Cardiac muscle cell (in vitro differentiated cells and primary cell): ENCODE data around the gene FN3K. TPM values are rescaled to one million over a fixed set of nuclear protein-coding genes. Genes with fewer than 3 reads are reported as not detected.
"Not testable (repeated sequence)": the region's sequence is repeated elsewhere in the genome, so short reads cannot be mapped to it uniquely, and the experiment has no call there.

Source experiments
- DNase-seq, 2 donors: peaks; one replicate each; pipeline versions ENCODE4 v3.0.0 to v3.0.0-alpha.2; 2010 to 2017; ENCODE audit warnings: low read depth in 1 of 2, low spot score in 1 of 2
- H3K27ac ChIP-seq: fragments of 200-600 bp; sonication (generic); 2 replicates; pipeline ENCODE4 v1.5.1; 2016
- H3K27me3 ChIP-seq: fragments of 200-600 bp; sonication (generic); 2 replicates; pipeline ENCODE4 v1.6.0; 2016; ENCODE audit warnings: control low read depth
- H3K36me3 ChIP-seq: fragments of 200-600 bp; sonication (generic); 2 replicates; pipeline ENCODE4 v1.5.1; 2016; ENCODE audit warnings: control low read depth
- H3K4me1 ChIP-seq: fragments of 200-600 bp; sonication (generic); 2 replicates; pipeline ENCODE4 v1.8.1; 2017; ENCODE audit warnings: low read depth, mild to moderate bottlenecking, mixed run types
- H3K4me3 ChIP-seq: fragments of 200-600 bp; sonication (generic); 2 replicates; pipeline ENCODE4 v1.5.1; 2016; ENCODE audit warnings: mild to moderate bottlenecking
- H3K9me3 ChIP-seq: fragments of 200-600 bp; sonication (generic); 2 replicates; pipeline ENCODE4 v1.5.1; 2017; ENCODE audit warnings: low read depth, mild to moderate bottlenecking, control low read depth
- polyA plus RNA-seq: library from polyadenylated mRNA; unstranded; fragments of >200 nt; fragmentation: Nextera tagmentation; extraction: Ambion mirVana; gene quantifications from 2 replicates; pipeline ENCODE4 v1.2.1, GENCODE V29; 2016
- total RNA-seq: library from RNA; depleted of rRNA; stranded (reverse); fragments of >200 nt; gene quantifications from 2 replicates; pipeline ENCODE4 v1.2.3, GENCODE V29; 2016
- TF ChIP-seq, protein P1 (sequence below): IDR thresholded peaks from 2 replicates; pipeline ENCODE4 v1.5.1; 2012; ENCODE audit warnings: low read depth, mild to moderate bottlenecking, low read length

Gene FN3K
- total and polyA plus RNA-seq, 2 experiments from 2014 or later: 10.3 to 20.6 TPM

DNA sequence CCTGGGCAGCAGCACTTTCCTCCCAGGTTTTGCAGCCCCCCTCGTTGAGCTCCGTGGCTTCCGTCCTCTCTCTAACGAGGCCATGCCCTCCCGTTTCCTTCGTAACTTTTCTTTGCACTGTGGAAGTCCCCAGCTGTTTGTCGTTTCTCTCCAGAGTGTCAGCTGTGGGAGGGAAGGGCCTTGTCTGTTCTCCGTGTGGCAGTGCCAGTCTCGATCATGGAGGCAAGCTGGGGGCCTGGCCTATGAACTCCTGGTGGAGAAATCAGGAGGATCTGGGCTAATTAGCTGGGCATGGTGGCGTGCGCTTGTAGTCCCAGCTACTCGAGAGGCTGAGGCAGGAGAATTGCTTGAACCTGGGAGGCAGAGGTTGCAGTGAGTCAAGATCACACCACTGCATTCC lies 44.8 kb downstream of the FN3K start:
- TF ChIP-seq, protein P1, sequence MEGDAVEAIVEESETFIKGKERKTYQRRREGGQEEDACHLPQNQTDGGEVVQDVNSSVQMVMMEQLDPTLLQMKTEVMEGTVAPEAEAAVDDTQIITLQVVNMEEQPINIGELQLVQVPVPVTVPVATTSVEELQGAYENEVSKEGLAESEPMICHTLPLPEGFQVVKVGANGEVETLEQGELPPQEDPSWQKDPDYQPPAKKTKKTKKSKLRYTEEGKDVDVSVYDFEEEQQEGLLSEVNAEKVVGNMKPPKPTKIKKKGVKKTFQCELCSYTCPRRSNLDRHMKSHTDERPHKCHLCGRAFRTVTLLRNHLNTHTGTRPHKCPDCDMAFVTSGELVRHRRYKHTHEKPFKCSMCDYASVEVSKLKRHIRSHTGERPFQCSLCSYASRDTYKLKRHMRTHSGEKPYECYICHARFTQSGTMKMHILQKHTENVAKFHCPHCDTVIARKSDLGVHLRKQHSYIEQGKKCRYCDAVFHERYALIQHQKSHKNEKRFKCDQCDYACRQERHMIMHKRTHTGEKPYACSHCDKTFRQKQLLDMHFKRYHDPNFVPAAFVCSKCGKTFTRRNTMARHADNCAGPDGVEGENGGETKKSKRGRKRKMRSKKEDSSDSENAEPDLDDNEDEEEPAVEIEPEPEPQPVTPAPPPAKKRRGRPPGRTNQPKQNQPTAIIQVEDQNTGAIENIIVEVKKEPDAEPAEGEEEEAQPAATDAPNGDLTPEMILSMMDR: no peak
- H3K36me3 ChIP-seq: peaks cover 13% of the 10 kb centered on the region
- H3K4me3 ChIP-seq: no peak overlapping the region

DNA sequence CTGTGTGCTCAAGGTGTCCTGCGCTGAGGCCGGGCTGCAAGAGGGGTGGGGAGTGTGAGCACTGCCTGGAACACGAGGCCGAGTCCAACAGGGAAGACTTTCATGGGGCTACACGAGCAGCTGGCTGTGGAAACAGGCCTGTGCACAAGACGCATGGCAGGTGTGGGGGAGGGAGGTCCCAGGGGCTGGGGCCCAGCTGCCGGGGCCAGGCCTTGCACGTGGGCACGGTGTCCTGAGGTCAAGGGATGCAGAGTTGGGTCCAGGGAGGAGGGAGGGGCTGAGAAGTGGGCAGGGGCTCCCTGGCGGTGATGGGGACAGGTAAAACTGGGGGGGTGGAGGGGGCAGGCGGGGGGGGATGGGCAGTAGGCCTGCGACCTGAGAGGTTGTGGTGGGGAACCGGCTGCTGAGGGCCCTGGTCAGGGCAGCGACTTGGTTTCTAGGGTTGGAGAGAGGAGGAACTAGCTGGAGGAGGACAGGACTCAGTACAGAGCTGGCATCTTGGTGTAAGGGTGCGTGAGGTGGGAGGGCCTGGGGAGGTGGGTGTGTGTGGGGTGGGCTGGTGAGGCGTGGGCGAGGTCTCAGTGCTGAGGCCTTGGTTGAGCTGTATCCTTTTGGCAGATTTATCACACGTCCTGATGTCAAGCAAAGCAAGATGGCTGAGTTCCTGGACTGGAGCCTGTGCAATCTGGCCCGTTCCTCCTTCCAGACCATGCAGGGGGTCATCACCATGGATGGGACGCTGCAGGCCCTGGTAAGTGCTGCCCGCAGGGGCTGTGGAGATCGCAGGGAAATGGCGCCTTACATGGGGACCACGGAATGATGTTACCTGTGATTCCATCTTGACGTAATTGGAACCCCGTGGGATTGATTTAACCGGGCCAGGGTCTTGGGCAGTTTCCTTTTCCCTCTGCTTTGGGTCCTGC lies 45.8 kb downstream of the FN3K start:
- Histone ChIP-seq H3K36me3 (peaks cover 13% of the 10 kb centered on the region), H3K27ac (no peak overlapping the region), H3K4me3 (no peak overlapping the region), H3K27me3 (no peaks in the 10 kb centered on the region), H3K4me1 (peaks cover 4% of the 10 kb centered on the region), H3K9me3 (no peaks in the 10 kb centered on the region)
- no peak for DNase-seq
- TF ChIP-seq, protein P1: no peak

More for the DNA sequence above, 44.8 kb downstream of the FN3K start:
- no peaks in the 10 kb centered on the region for H3K27me3 ChIP-seq
- H3K4me1 ChIP-seq: peaks cover 4% of the 10 kb centered on the region
- H3K9me3 ChIP-seq: no peaks in the 10 kb centered on the region
- no peak for DNase-seq
- no peak overlapping the region for H3K27ac ChIP-seq

DNA sequence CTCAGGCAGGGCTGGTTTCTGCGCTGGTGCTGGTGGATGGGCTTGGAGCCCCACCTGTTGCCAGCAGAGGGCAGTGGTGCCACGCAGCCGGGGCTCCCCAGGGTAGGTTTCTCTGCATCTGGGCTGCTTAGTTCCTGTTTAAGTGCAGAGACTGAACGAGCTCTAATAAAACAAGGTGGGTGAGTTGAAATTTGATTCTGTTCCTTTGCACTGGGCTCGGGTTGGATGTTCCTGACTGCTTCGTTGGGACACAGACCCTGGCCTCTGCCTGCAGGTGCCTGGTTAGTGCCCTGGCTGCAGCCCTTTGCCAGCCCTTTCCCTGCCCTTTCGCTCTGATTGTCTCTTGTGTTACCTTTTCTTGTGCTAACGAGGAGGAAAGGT lies 46.5 kb downstream of the FN3K start:
- Histone ChIP-seq H3K36me3 (peaks cover 13% of the 10 kb centered on the region), H3K27ac (peak overlapping the region; percentile 53), H3K27me3 (no peaks in the 10 kb centered on the region), H3K4me3 (no peak overlapping the region), H3K4me1 (peaks cover 4% of the 10 kb centered on the region), H3K9me3 (no peaks in the 10 kb centered on the region)
- DNase-seq: peak; percentile 85 to 88
- TF ChIP-seq, protein P1: peak; percentile 99

DNA sequence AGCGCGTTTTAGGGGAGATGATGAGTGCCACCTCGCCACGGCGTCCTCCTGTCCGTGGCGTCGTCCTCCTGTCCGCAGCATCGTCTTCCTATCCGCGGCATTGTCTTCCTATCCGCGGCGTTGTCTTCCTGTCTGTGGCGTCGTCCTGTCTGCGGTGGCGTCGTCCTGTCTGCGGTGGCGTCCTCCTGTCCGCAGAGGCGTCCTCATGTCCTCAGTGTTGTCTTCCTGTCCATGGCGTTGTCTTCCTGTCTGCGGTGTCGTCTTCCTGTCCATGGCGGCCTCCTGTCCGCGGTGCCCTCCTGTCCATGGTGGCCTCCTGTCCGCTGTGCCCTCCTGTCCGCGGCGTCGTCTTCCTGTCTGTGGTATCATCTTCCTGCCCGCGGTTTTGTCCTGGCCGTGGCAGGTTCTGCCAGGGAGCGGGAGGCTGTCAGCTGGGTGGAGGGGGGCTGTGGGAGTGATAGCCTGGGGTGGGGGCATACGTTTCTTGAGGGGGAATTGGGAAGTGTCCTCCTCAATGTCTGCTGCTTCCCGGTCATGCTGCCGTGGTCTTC lies 47.3 kb downstream of the FN3K start:
- TF ChIP-seq, protein P1: no peak
- Histone ChIP-seq H3K36me3 (peaks cover 13% of the 10 kb centered on the region), H3K4me3 (no peak overlapping the region), H3K27me3 (no peaks in the 10 kb centered on the region), H3K27ac (no peak overlapping the region), H3K4me1 (peaks cover 4% of the 10 kb centered on the region), H3K9me3 (no peaks in the 10 kb centered on the region)
- DNase-seq: no peak

DNA sequence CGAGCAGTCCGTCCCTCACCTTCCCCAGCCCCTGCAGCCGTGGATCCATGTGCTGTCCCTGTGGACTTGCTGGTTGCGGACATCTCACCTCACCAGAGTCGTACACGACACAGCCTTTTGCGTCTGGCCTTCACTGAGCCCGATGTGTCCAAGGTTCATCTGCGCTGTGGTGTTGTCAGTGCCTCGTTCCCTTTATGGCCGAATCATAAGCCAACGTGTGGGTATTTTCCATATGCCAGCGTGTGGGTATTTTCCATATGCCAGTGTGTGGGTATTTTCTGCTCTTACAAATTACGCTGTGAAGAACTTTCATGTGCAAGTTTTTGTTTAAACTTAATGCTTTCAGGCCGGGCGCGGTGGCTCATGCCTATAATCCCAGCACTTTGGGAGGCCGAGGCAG lies 48.1 kb downstream of the FN3K start:
- no peak for DNase-seq
- TF ChIP-seq, protein P1: no peak
- no peaks in the 10 kb centered on the region for H3K9me3 ChIP-seq
- H3K27me3 ChIP-seq: no peaks in the 10 kb centered on the region
- H3K4me1 ChIP-seq: peaks cover 4% of the 10 kb centered on the region
- H3K4me3 ChIP-seq: no peak overlapping the region
- peaks cover 13% of the 10 kb centered on the region for H3K36me3 ChIP-seq
- no peak overlapping the region for H3K27ac ChIP-seq

DNA sequence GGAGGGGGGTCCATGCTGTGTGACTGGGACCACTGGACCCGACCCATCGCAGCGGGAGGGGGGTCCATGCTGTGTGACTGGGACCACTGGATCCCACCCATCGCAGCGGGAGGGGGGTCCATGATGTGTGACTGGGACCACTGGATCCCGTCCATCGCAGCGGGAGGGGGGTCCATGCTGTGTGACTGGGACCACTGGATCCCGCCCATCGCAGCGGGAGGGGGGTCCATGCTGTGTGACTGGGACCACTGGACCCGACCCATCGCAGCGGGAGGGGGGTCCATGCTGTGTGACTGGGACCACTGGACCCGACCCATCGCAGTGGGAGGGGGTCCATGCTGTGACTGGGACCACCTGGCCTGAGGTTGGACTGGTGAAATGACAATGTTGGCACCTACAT lies 50.2 kb downstream of the FN3K start:
- not testable (repeated sequence) for H3K4me1 ChIP-seq, H3K27me3 ChIP-seq, H3K9me3 ChIP-seq, H3K27ac ChIP-seq, DNase-seq, H3K4me3 ChIP-seq
- H3K36me3 ChIP-seq: peaks cover 13% of the 10 kb centered on the region
